Esophagus (tissue), 2 donors: ENCODE measurements around the gene DGKB. TPM values are rescaled to one million over a fixed set of nuclear protein-coding genes. Genes with fewer than 3 reads are reported as not detected.

Experiments used
- H3K27ac ChIP-seq, 2 donors: one replicate each; pipeline ENCODE4 v1.5.1; 2013; ENCODE audit warnings: low read depth in 2 of 2, mild to moderate bottlenecking in 2 of 2, inconsistent platforms in 1 of 2, low read length in 1 of 2, moderate library complexity in 1 of 2
- H3K27me3 ChIP-seq, 2 donors: one replicate each; pipeline ENCODE4 v1.6.1; 2013; ENCODE audit warnings: low read length in 2 of 2, control low read depth in 1 of 2, mild to moderate bottlenecking in 1 of 2; ENCODE audit not compliant: insufficient read depth in 2 of 2, control insufficient read depth in 1 of 2
- H3K36me3 ChIP-seq, 2 donors: one replicate each; pipeline ENCODE4 v1.6.1; 2013; ENCODE audit warnings: low read length in 1 of 2; ENCODE audit not compliant: control insufficient read depth in 2 of 2, insufficient read depth in 2 of 2
- H3K4me1 ChIP-seq, 2 donors: one replicate each; pipeline ENCODE4 v1.6.1; 2013; ENCODE audit warnings: low read length in 1 of 2; ENCODE audit not compliant: control insufficient read depth in 2 of 2, insufficient read depth in 2 of 2
- H3K4me3 ChIP-seq, 2 donors: one replicate each; pipeline ENCODE4 v1.5.1; 2013; ENCODE audit warnings: low read length in 2 of 2, mild to moderate bottlenecking in 2 of 2, low read depth in 1 of 2, moderate library complexity in 1 of 2
- H3K9me3 ChIP-seq, 2 donors: one replicate each; pipeline ENCODE4 v1.6.1; 2013; ENCODE audit warnings: mild to moderate bottlenecking in 2 of 2, low read depth in 1 of 2, low read length in 1 of 2, moderate library complexity in 1 of 2; ENCODE audit not compliant: control insufficient read depth in 2 of 2, insufficient read depth in 1 of 2
- WGBS, 2 donors: extraction: QIAGEN DNeasy Blood & Tissue Kit; methylation state at CpG; one replicate each; pipeline ENCODE4 v1.1.7; 2013; 5-methylcytosine and 5-hydroxymethylcytosine counted together
- polyA plus RNA-seq, 2 donors: library from polyadenylated mRNA; stranded (reverse); fragments of 200-250 nt; gene quantifications; one replicate each; pipeline ENCODE4 v1.2.3, GENCODE V29; 2013
- donor health status: healthy with polysubstance abuse.
- donor health status: Bipolar disorder and iron deficiency.

DGKB gene
- polyA plus RNA-seq, 2 donors, result 0.09 to 0.20 TPM

DNA sequence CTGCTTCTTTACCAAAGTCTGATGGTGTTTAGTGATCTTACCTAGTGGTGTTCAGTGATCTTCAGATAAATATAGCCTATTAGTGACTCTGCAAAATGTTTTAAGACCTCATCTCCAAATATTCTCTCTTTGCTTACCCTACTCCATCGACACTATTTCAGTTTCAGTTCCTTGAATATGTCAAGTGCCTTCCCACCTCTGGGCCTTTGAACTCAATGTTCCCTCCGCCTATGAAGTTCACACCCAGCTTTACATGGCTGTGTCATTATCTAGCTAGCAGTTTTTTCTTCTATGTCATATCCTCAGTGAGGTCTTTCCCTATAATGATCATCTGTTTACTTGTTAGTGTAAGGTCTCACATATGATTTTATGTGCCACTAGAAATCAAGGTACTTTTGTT, 322.6 kb downstream of the DGKB start:
- Histone ChIP-seq H3K4me1 (no peaks in the 10 kb centered on the region), H3K27ac (no peak overlapping the region), H3K27me3 (no peaks in the 10 kb centered on the region), H3K36me3 (no peaks in the 10 kb centered on the region), H3K4me3 (no peak overlapping the region), H3K9me3 (no peaks in the 10 kb centered on the region)
- WGBS, 2 donors, result 70% methylated on average over 2 of the region's 2 CpGs

GRCh38 chr7:14576578-14576977, 326.0 kb downstream of the DGKB start:
- Histone ChIP-seq H3K4me3 (no peak overlapping the region), H3K27me3 (no peaks in the 10 kb centered on the region), H3K36me3 (no peaks in the 10 kb centered on the region), H3K27ac (no peak overlapping the region), H3K4me1 (no peaks in the 10 kb centered on the region), H3K9me3 (no peaks in the 10 kb centered on the region)
- 60 to 82% methylated on average over 3 of the region's 3 CpGs for WGBS, 2 donors

- Histone ChIP-seq H3K27me3 (no peaks in the 10 kb centered on the region), H3K36me3 (no peaks in the 10 kb centered on the region), H3K4me3 (no peak overlapping the region), H3K27ac (no peak overlapping the region), H3K4me1 (no peaks in the 10 kb centered on the region), H3K9me3 (no peaks in the 10 kb centered on the region)
- WGBS, 2 donors, result 83 to 86% methylated on average over 5 of the region's 5 CpGs
Measured at GRCh38 chr7:14570750-14571607, 331.6 kb downstream of the DGKB start.

- H3K4me1 ChIP-seq, result no peaks in the 10 kb centered on the region
- no peak overlapping the region for H3K27ac ChIP-seq
- H3K4me3 ChIP-seq, result no peak overlapping the region
- 83 to 95% methylated on average over 1 of the region's 1 CpG for WGBS, 2 donors
- no peaks in the 10 kb centered on the region for H3K27me3 ChIP-seq
- no peaks in the 10 kb centered on the region for H3K36me3 ChIP-seq
- H3K9me3 ChIP-seq, result no peaks in the 10 kb centered on the region
Measured at GRCh38 chr7:14552060-14552459, 350.5 kb downstream of the DGKB start.

DNA sequence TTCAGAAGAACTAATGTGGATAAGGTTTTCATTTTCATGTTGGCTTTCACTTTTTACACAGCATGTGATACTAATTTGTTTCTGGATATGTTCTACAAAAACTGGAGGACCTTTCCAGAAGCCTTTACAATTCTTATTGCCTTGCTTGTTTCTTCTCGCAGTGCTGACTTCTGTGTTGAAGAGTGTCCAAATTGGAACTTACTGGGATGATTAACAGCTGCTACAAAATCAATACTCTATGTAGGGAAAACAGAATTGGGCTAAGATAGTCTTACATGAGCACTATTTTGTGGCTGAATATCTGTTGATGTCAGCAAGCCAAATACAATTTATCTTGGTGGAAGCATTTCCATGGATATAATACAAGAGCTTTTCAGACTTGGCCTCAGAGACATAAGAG, 351.2 kb downstream of the DGKB start:
- H3K4me1 ChIP-seq, result no peaks in the 10 kb centered on the region
- H3K27ac ChIP-seq, result no peak overlapping the region
- no peaks in the 10 kb centered on the region for H3K36me3 ChIP-seq
- H3K9me3 ChIP-seq, result no peaks in the 10 kb centered on the region
- no peak overlapping the region for H3K4me3 ChIP-seq
- no peaks in the 10 kb centered on the region for H3K27me3 ChIP-seq
- 30 to 40% methylated on average over 1 of the region's 1 CpG for WGBS, 2 donors

DNA sequence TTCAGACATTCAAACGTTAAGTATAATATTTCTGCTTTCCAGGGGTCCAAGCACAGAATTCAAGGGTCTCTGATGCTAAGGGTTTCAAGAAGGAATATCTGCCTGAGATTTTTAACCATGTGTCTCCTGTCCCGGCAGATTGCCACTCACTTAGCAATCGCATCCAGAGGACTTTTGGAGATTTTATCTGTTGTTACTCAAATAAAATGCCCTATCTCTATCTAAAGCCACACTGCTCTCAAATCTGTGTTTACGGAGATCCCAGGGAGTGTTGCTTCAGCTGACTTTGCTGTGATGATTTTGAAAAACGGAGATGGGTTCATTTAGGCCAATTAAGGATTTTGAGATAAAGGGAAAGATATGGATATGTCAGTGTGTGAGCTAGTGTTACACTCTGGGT, 359.9 kb downstream of the DGKB start:
- no peaks in the 10 kb centered on the region for H3K36me3 ChIP-seq
- 65 to 70% methylated on average over 5 of the region's 5 CpGs for WGBS, 2 donors
- no peaks in the 10 kb centered on the region for H3K4me1 ChIP-seq
- no peak overlapping the region for H3K4me3 ChIP-seq
- H3K9me3 ChIP-seq, result no peaks in the 10 kb centered on the region
- no peaks in the 10 kb centered on the region for H3K27me3 ChIP-seq
- H3K27ac ChIP-seq, result no peak overlapping the region

- WGBS, 2 donors, result 93% methylated on average over 3 of the region's 3 CpGs
- Histone ChIP-seq H3K27me3 (no peaks in the 10 kb centered on the region), H3K4me1 (no peaks in the 10 kb centered on the region), H3K9me3 (no peaks in the 10 kb centered on the region), H3K36me3 (no peaks in the 10 kb centered on the region), H3K4me3 (no peak overlapping the region), H3K27ac (no peak overlapping the region)
Measured at GRCh38 chr7:14521183-14521582, 381.4 kb downstream of the DGKB start.

- no peaks in the 10 kb centered on the region for H3K9me3 ChIP-seq
- no peak overlapping the region for H3K27ac ChIP-seq
- H3K27me3 ChIP-seq, result no peaks in the 10 kb centered on the region
- H3K36me3 ChIP-seq, result no peaks in the 10 kb centered on the region
- WGBS, 2 donors, result 87 to 88% methylated on average over 2 of the region's 2 CpGs
- no peaks in the 10 kb centered on the region for H3K4me1 ChIP-seq
- no peak overlapping the region for H3K4me3 ChIP-seq
Measured at GRCh38 chr7:14510268-14510667, 392.3 kb downstream of the DGKB start.

- H3K27me3 ChIP-seq, result no peaks in the 10 kb centered on the region
- WGBS, 2 donors, result 26 to 32% methylated on average over 3 of the region's 3 CpGs
Measured at GRCh38 chr7:14507617-14508016, 394.9 kb downstream of the DGKB start.

DNA sequence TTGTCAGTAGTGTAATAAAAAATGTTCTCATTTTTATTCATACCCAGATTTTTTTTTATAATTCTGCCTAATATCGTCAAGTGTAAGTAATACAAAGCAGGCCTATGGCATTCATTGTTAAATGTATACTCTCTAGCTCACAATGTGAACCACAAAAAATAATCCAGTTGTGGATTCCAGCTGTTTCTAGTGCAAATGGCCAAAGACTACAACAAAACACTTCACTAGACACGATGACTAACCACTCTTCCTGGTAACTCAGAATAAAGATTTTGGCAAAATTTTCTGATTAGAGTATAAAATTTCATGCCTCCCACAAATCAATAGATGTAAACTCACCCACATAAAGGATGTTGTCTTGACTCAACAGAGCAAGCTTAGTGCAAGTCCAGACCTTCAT, 396.6 kb downstream of the DGKB start:
- no peak overlapping the region for H3K27ac ChIP-seq
- WGBS, 2 donors, result 47 to 57% methylated on average over 2 of the region's 2 CpGs
- no peaks in the 10 kb centered on the region for H3K27me3 ChIP-seq

More at GRCh38 chr7:14507617-14508016, 394.9 kb downstream of the DGKB start:
- Histone ChIP-seq H3K36me3 (no peaks in the 10 kb centered on the region), H3K9me3 (no peaks in the 10 kb centered on the region), H3K27ac (no peak overlapping the region), H3K4me1 (no peaks in the 10 kb centered on the region), H3K4me3 (no peak overlapping the region)

More for the DNA sequence above, 396.6 kb downstream of the DGKB start:
- H3K9me3 ChIP-seq, result no peaks in the 10 kb centered on the region
- H3K4me3 ChIP-seq, result no peak overlapping the region
- no peaks in the 10 kb centered on the region for H3K4me1 ChIP-seq
- H3K36me3 ChIP-seq, result no peaks in the 10 kb centered on the region
